AG08395 (cell line): Measurements from ENCODE around the gene AGPS.
"Not testable (repeated sequence)": the region's sequence is repeated elsewhere in the genome, so short reads cannot be mapped to it uniquely, and the experiment has no call there.

Experiments used
- DNase-seq: peaks from one replicate; pipeline ENCODE4 v3.0.0; 2012; ENCODE audit warnings: mixed read lengths, low spot score

The AGPS gene

DNA sequence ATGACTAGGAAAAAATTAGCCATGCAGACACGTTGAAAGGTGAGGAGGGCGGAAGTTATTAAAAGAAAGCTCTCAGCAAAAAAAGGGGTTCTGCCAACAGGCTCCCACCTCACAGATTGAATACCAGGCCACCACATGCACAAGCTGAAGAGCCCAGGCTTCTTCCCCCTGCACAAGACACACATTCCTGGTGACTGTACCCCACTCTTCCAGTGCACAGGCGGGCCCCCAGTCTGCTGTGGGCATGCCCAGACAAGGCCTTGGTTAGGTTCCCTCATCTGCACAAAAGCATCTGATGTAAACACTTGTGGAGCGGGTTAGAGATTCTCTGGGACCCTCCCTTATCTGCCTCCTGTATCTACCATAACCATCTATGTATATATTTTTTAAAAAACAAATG lies 81.7 kb downstream of the AGPS start:
- no peak for DNase-seq

DNA sequence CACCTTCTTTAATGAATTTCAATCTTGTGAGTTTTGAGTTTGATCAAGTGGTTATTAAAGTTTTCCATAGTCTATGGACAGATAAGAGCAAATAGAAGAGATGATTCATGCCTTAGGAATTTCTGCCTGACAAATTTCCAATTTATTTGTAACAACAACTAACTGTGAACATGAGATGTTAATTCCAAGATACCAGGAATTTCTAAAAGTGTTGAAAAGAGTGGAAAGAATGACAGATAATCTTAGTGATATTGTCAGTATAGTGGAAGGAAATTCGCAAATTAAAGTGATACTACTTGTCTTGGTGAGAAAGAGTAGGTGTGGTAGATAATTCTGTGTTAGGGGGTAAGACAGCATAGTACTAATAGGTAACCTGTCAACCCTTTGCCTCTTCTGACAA lies 82.4 kb downstream of the AGPS start:
- no peak for DNase-seq

DNA sequence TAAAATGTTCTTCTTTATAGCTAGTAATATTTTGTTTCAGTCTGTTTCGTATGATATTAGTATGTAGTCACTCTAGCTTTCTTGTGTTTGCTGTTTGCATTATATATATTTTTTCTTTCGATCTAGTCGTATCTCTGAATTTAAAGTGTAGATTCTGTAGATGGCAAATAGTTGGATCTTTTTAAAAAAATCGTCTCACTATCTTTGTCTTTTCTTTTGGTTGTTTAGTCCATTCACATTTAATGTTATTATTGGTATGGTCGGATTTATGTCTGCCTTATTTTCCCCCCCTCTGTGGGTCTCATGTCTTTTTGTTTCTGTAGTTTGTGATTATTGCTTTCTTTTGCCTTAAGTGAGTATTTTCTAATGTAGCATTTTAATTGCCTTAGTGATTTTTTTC lies 84.3 kb downstream of the AGPS start:
- DNase-seq = no peak

DNA sequence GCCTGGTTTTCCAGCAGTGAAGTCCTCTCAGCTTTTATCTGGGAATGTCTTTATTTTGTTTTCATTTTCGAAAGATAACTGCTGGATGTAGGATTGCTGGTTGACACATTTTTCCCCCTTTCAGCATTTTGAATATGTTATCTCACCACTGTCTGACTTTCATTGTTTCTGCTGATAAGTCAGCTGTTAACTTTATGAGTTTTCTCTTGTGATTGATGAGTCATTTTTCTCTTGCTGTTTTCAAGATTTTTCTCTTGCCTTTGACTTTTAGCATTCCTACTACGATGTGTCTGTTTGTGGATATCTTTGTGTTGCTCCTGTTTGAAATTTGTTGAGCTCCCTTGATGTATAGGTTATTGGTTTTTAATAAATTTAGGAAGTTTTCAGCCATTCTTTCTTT lies 85.5 kb downstream of the AGPS start:
- no peak for DNase-seq

DNA sequence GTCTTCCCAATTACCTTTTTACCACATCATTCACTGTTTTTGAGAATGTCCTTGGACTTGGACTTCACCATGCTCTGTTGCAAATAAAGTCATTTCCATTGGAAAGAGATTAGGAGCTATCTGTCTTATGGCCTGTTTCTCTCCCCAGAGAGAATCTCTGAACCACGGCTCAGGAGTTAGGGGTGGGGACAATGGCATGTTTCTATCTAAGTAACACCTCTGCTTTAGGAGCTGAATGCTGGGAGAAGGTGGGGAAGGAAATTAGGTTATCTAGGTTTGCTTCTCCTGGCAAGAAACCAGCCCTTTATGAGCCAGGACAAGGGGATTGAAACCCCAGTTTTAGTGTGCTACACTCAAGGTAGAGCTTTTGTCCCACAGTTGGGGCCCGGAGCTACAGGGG lies 86.3 kb downstream of the AGPS start:
- DNase-seq = no peak

DNA sequence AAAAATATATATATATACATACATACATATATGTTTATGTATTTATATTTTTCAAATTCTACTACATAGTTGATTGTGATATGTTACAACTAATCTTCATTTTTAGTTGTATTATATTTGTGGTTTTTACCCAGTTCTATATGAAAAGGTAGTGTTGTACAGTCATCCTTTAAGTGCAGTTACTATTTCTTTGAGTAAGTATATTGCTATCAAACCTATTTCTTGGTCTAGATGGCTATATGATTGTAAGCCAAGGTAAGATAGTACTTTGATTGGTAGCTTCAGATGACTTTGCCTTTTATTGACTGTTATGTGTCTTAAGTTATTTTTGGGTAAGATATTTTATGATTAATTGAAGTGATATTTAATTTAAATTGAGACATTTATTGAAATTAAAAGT lies 89.6 kb downstream of the AGPS start:
- no peak for DNase-seq

DNA sequence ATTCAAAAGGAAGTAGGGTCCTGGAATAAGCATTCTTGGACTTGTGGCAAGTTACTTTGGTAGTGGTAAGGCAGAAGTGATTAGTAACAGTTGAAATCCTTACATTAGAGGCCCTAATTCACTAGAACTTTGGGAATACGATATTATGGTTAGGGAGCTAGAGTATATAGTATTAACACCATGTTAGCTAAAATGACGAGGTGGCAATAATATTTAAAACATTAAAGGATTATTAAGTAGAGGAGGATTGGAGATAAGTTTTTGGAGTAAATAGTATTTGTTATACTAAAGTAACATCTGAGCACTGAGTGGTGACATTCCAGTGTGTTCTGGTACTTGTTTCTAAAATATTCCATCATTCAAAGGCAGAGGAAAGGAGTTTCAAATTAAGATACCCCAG lies 91.0 kb downstream of the AGPS start:
- DNase-seq = no peak

DNA sequence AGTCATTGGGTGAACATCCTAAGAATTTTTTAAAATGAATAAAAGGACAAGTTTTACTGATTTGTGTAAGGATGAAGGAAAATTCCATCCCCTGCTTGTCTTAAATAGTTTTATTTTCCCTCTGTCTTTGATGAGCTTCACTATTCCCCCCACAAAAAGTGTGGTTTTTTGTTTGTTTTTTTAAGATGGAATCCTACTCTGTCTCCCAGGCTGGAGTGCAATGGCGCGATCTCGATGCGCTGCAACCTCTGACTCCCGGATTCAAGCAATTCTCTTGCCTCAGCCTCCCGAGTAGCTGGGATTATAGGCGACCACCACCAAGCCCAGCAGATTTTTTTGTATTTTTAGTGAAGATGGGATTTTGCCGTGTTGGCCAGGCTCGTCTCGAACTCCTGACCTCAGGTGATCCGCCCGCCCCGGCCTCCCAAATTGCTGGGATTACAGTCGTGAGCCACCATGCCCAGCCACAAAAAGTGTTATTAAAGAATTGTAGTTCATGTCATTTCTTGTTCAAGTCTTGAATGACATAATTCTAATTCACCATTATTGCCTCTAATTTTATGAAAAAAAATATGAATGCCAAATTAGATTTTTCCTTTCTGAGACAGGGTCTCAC lies 91.7 kb downstream of the AGPS start:
- DNase-seq = no peak

DNA sequence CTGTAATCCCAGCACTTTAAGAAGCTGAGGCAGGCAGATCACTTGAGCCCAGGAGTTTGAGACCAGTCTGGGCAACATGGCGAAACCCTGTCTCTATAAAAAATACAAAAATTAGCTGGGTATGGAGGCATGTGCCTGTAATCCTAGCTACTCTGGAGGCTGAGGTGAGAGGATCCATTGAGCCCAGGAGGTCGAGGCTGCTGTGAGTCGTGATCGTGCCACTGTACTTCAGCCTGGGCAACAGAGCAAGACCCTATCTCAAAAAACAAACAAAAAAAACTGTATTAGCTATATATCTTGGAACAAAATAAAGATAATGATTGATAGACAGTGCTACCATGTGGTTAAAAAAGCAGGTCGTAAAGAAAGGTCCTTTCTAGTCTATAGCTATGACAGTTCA lies 93.1 kb downstream of the AGPS start:
- DNase-seq = not testable (repeated sequence)

DNA sequence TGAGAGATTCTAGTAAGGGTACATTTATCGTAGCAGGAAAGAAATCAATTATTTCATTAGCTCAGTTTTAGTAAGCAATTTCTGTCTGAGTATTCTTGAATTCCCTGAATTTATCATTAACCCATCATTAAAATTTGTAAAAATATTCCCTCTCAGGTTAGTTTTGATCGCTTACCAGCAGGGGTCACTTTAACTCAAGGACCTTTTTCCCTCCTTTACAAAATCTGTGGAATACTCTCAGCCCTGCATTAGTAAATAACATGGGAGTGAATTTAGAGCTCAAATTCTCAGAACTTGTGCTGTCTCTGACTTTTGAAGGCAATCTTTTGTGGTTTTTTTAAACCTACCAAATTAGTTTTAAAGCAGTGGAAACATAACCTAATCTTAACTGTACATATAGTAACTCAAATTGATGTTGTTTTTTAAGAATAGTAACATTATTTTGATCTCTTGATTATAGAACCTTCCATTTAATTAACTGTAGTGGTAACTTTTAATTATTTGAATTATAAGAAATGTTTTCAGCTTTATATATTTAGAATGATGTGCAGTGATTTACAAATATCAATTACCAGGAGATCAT lies 97.2 kb downstream of the AGPS start:
- peak; percentile 44 for DNase-seq

DNA sequence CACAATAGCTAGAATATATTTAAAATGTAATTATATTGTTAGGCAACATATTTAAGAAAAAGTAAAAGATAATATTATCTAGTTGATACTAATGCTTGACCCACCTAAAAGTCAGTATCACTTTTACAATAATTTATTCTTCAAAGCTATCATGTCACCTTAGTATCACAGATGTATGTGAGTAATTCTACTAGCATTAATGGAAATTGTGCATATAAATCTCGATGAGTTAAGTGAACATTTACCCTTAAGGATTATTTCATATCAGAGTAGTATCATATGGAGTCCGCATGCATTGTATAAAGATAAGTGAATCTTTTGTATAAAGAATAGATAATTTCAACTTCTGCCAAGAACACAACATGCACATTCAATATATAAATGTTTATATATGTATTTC lies 103.4 kb downstream of the AGPS start:
- no peak for DNase-seq

DNA sequence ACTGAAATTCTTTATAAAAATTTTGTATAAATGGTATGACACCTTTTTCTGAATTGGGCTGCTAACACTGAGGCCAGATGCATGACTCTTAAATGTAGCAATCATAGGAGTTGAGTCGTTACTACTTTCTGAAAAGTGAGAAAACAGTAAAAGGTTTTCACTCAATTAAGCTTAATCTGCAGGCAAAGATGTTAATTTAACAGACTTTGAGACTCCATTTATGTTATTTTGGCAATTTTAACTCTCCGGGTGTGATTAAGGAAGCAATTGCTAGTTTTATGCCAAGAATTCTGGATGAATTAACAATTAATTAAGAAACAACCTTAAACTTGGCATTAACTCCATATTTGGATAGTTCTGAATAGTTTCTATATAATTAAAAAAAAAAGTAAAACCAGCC lies 104.3 kb downstream of the AGPS start:
- no peak for DNase-seq

DNA sequence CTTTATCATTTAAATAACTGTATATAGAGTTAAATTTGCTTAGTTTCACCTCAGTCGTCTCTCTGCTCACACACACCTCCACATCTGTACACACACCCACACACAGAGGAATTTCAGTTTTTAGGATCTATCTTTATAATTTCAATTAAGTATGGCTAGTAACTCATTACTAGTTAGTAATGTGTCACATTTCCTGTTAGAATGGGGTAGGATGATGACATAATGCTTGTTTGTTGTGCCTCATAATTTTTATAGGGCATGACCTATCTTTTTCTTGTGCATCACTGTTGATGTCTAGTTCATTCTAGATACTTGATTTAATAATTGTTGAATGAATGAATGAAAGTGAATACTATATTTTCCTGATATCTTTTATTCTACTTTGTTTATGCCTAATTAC lies 108.6 kb downstream of the AGPS start:
- no peak for DNase-seq

DNA sequence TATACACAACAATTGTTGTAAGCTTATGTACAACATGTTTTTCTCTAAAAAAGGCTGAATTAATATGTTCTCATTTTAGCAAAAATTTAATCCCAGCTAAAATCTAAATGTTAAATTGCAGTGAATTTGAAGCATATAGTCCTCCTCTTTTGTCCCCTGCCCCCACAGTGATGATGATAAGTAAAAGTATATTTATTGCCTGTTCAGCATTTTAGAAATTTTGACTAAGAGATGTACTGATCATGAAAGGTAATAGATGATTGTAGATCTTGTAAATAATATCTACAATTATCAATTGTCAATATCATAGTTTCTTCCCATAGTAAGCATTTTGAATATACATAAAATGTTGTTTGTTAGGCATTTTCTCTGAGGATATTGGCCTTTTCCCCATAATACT lies 113.9 kb downstream of the AGPS start:
- DNase-seq = no peak

DNA sequence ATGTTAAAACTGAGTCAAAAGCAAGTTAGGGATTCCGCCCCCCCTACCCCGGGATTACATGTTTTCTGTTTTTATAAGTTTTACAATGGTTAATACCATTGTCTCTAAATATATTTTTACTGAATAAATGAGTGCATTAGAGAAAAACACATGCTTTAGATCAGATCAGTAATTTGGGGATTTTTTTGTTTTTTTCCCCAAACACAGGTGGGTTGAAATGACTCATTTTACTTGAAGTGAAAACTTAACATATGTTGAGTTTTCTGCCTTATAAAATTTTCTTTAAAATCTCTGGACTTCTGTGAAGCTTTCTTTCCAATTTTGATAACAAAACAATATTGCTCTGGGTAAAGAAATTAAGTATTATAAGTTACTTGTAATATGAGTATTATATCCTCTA lies 114.4 kb downstream of the AGPS start:
- DNase-seq = no peak

DNA sequence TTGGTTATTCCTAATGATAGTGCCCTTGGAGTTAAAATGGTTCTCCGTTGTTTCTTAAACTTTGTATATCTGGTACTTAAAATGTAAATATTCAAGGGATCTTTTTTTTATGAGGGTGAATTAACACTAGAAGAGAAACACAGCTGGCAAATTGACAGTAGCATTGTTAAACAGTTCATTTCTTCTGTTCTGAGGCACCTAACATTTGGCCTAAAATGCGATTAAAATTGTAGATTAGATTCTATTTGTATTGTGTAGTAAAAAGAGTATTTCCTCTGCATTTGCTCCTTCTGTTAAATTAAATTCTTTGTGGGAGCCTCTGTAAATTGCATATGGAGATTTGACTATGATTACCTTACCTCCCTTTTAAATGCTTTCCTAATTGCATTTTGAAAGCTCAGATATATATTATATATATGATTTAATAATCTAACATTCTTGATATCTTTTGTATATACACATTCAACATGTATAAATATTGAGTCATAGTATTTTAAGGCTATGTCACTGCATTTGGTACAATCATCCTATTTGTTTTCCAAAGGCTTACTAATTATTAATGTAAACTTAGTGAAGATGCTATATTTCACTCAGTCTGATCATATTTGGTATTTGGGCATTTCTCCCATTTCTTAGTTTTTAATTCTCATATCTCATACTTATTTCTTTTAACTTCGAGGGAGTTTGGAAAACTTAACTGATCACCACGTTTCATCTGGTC lies 124.4 kb downstream of the AGPS start:
- no peak for DNase-seq

DNA sequence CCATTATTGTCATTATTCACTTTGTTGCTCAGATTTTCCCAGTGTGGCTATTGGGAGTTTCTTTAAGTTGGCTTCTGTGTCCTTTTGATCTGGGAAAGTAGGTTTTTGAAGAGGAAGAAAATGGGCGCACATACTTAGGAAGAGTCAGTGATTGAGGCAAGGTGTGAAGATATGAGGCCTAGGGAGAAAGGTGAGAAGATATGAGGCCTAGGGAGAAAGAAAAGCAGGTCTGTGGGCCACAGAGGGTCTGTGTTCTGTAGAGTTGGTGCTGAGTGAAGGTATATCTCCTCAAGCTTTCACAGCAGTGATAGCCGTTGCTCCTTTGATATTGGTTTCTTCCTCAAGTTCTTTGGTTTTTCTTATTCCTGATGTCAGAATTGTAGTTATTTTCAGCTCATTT lies 126.2 kb downstream of the AGPS start:
- DNase-seq = no peak

DNA sequence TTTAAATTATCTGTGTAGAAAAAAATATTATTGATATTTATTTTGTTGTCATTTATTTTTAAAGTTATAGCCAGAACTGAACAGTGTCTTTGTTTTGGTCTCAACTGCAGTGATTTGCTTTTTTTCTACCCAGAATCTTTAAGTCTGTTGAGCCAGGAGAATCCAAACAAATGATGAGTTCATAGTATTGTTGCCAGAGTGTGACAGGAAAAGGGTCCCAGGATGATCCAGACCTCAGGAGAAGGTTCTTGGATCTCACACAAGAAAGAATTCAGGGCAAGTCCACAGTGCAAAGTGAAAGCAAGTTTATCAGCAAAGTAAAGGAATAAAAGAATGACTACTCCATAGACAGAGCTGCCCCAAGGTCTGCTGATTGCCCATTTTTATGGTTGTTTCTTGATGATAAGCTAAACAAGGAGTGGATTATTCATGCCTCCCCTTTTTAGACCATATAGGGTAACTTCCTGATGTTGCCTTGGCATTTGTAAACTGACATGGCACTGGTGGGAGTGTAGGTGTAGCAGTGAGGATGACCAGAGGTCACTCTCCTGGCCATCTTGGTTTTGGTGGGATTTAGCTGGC lies 127.1 kb downstream of the AGPS start:
- no peak for DNase-seq

DNA sequence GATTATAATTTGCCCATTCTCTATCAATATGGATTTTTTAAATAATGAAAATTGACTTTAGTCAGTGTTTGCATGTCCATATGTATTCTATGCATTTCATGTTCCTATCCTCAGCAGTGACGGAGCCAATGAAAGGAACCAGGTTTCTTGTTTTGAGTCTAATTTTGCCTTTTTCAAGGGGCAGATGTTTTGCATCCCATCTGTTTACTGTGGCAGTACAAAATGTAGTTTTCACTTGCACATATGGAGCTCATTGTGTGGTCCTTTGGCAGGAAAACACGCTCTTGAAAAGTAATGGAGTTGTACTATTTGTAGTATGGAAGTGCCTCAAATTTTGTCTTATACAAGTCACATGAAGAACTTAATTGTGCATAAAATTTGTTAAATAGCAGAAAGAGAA lies 127.8 kb downstream of the AGPS start:
- no peak for DNase-seq

DNA sequence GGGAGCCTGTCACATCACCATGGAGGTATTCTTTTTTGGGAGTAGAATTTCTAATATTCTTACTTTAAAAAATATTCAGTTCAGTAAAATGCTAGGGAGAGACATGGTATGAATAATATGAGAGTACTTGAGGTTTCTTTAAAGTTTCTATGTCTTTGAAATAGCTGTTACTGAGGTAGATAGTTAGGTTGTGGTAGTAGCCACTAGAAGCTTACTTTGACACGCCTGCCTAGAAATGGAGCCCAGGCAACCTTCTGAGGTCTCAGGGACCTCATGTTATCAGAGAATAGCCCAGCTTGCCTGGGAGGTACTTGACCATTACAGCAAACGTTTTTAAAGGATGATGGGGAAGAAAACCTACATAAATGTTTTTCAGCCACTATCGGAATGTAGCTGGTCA lies 131.2 kb downstream of the AGPS start:
- DNase-seq = no peak

DNA sequence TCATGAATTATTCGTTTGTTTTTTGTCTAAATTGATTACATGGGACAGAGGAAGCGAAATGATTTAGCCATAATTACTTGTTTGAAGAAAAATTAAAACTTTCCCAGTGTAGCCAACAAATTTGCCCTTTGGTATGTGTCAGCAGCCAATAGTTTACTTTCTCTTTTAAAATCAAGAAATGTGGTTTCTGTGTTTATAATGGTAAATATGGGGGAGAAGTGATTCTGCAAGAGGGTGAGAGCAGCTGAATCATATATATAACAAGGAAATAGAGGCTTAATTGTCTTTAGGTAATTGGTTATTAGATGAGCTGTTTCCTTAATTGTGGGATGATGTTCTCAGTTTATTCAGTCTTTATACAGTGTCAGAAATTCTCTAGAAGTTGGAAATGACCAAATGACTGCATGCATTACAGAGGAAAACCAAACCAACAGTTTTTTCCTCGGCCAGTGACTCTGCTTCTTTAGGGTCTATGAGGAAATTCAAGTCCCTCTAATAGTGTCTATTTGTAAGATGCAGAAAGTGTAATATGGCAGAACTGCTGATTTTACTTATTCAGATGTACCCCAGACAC lies 132.9 kb downstream of the AGPS start:
- no peak for DNase-seq

DNA sequence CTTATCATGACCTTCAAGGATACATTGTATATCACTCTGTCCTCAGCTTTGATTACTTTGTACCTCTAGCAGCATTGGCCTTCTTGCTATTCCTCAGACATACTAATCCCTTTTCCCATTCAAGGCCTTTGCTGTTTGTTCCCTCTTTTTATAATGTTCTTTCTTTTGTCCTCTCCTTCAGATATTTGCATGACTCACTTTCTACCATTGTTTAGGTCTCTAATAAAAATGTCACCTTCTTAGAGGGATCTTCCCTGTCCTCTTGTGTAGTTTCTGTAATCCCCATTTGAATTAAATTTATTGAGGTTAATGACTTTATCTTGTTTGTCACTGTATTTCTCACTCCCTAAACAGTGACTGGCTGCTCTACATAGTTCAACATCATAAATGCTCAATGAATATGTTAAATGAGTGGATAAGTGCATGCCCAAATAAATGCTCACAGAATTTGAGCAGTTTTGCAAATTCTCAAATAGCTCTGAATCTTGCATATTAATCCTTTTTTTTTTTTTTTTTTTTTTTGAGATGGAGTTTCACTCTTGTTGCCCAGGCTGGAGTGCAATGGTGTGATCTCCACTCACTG lies 135.9 kb downstream of the AGPS start:
- no peak for DNase-seq

DNA sequence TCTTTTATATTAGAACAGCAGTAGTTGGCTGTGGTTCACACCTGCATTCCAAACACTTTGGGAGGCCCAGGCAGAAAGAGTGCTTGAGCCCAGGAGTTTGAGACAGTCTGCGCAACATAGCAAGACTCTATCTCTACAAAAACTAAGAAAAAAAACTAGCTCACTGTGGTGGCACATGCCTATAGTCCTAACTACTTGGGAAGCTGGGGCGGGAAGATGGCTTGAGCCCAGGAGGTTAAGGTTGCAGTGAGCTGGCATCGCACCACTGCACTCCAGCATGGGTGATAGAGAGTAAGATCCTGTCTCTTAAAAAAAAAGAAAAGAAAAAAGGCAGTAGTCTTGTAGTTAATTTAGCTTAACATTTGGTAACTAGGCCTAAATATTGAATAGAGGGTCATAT lies 136.6 kb downstream of the AGPS start:
- DNase-seq = no peak
